Right kidney (tissue), 1 donor: ENCODE measurements around the gene FADS2.
A peak's percentile ranks its signal among the peaks of the same experiment; 100 is the strongest.

Source experiments
- DNase-seq: peaks from one replicate; pipeline ENCODE4 v3.0.0-alpha.2; 2016

FADS2 gene

DNA sequence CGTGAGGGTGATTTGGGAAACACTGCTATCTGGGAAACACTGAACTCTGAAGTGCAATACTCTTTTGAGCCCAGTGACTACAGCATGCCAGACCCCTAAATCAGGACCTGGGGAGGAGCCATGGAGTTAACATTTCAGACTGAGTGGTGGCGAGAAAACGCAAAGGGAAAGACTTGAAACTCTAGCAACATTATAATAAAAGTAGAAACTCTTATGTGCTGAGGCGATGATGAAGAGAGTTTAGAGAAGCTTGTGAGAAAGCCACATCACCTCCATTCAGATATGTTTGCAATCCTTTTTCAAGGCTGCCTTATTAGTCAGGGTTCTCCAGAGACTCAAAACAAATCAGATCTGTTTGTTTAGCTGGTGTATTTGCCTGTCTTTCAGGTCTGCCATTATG, 33.5 kb upstream of the FADS2 start:
- DNase-seq: no peak

DNA sequence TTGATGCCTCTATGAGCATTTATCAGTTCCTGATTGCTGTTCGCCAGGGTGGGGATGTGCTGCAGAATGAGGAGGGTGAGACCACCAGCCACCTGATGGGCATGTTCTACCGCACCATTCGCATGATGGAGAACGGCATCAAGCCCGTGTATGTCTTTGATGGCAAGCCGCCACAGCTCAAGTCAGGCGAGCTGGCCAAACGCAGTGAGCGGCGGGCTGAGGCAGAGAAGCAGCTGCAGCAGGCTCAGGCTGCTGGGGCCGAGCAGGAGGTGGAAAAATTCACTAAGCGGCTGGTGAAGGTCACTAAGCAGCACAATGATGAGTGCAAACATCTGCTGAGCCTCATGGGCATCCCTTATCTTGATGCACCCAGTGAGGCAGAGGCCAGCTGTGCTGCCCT, 32.6 kb upstream of the FADS2 start:
- DNase-seq: no peak

DNA sequence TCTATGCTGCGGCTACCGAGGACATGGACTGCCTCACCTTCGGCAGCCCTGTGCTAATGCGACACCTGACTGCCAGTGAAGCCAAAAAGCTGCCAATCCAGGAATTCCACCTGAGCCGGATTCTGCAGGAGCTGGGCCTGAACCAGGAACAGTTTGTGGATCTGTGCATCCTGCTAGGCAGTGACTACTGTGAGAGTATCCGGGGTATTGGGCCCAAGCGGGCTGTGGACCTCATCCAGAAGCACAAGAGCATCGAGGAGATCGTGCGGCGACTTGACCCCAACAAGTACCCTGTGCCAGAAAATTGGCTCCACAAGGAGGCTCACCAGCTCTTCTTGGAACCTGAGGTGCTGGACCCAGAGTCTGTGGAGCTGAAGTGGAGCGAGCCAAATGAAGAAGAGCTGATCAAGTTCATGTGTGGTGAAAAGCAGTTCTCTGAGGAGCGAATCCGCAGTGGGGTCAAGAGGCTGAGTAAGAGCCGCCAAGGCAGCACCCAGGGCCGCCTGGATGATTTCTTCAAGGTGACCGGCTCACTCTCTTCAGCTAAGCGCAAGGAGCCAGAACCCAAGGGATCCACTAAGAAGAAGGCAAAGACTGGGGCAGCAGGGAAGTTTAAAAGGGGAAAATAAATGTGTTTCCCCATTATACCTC, 32.1 kb upstream of the FADS2 start:
- no peak for DNase-seq

DNA sequence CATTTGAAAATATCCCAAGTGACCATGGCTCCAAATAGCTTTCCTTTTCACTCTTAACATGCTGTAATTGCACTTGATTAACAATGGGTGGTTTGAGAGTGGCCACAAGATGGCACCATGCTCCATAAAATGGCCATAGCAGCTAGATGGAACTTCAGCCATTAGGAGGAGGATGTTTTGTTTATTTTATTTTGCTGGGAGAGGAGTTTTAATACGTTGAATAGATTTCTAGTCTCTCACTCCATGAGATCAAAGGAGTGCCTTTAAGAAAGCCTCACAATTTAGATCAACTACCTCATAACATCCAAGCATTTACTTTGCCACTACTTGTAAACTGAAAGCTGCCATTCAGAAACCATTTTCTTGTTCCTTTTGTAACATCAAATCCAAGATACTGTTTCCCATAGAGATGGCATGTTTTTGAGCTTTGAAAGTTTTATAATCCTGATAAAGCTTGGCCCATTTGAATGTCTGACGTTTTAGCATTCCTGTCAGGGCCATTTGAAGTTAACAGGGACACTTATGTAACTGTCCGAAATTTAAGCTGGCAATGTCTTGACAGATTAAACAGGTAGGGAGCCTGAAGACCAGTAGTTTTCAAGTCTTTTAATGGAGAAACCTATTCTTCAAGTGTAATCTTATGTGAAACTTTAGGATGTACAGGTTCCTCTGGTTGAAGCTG, 30.7 kb upstream of the FADS2 start:
- DNase-seq: peak; percentile 51

DNA sequence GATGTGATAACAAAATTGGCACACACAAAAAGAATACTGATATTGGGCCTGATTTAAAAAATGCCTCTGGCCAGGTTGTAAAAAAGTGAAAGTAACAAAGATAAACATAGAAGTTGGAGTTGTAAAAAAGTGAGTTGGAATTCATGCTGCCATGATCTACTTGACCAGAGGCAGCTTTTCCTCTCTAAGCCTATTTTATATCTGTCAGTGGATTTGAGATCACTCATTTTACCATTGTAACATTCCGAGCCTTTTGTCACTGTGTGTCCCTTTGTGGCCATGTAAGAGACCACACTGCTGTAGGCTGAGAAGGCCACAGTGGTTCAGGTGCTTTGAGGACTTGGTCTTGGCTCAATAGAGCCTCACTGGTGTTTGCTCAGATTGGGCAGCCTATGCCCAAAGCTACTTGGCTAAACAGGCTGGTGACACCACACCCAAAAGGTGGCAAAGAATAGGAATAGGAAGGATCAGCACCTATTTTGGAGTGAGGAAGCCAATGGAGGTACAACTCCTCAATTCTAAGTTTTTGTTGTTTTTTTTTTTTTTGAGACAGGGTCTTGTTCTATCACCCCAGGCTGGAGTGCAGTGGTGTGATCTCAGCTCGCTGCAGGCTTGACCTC, 28.3 kb upstream of the FADS2 start:
- no peak for DNase-seq

DNA sequence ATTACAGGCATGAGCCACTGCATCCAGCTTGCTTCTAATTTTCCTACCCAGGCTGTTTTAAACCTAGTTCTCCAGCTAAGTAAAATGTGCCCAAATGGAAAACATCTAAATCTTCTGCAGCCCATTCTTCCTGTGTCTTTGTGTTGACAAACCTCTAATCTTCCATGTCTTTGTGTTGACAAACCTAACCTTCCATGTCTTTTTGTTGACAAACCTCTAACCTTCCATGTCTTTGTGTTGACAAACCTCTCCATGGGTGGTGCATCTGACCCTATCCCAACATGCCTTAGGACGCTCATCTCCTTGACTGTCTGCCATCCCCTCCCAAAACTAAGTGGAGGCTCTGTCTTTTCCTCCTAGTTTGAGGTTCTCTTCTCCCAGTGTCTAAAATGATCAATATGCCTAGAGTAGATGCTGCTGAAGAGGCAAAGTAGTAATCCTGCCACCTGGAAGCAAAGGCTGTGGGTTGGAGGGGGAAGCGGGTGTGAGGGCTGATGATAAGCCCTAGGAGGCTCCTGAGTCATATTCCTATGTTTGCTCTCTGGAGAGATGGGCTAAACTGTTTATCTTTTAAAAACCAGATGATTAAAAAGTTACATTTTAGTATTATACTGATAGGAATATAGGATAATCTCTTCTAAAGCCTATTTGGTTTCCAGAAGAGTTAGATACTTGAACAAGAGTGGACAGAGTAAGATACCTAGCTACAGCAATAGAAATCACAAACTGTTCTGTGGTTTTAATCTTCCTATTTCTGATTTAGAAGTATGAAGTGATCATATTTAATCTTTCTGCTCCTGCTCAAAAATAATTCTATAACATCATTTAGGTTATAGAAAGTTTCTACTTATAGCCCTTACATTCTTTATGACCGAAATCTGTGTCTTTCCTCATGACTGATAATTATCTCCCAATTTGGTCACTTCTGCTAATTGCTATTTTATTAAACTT, 27.5 kb upstream of the FADS2 start:
- no peak for DNase-seq

DNA sequence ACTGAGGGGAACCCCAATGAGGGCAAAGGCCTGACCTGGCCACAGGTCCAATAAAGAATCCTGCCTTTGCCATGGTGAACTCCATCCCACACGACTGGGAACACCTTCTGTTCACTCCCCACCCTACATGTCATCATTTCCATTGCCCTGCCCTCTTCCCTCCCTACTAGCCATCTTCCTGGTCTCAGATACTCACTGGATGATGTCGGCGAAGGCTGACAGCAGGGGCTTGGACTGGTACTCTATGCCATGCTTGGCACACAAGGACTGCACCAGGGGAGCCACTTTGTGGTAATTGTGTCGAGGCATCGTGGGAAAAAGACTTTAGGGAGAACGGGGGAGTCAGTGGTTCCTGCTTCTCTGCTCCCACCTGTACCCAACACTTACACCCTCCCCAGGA, 25.5 kb upstream of the FADS2 start:
- no peak for DNase-seq

DNA sequence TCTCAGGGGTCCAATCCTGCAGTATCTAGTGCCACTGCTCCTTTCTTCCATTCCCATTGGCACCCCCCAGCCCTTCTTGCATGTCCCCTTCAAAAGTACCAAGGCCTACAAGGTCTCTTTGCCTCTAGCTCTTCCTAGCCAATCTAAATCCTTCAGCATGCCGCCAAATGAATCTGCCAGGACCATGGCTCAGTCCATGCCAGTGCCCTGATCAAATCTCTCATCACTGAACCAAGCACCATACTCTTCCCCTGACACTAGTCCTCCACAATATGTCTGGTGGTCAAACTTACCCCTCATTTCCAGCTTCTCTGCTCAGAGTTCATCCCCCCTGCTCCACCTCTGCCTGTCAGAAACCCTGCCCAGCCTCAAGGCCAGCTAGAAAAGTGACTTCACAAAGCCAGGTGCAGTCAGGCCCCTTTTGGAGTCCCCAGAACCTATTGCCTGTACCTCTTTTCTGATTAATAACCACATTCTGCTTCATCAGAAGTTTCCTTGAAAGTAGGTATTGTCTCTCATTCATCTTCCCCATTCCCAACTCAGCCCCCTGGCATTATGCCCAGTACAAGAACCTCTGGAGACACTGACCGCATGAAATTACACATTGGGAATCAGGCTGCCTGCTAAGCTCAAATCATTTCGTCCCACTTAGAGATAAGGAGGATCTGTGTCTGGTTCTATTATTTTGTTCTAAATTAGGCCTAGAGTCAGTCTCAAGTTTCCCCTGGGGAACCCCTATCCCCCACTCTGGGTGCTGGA, 24.0 kb upstream of the FADS2 start:
- no peak for DNase-seq

DNA sequence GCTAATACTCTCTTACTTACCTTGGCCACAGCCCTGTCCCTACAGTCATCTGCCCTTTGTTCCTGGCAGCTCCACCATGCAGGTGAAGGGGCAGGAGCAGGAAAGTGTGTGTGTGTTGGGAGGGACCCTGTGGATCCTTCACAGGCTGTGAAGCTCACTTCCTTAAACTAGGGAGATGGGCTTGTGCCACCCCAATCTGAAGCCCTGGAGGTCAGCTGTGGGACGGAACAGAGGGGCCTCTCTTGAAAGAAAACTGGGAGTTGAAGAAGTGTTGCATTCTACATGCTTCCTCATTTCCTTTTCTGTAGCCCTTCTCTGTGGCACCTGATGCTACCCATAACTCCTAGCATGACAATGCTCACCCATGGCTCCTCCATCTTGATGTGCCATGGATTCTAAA, 23.0 kb upstream of the FADS2 start:
- no peak for DNase-seq

DNA sequence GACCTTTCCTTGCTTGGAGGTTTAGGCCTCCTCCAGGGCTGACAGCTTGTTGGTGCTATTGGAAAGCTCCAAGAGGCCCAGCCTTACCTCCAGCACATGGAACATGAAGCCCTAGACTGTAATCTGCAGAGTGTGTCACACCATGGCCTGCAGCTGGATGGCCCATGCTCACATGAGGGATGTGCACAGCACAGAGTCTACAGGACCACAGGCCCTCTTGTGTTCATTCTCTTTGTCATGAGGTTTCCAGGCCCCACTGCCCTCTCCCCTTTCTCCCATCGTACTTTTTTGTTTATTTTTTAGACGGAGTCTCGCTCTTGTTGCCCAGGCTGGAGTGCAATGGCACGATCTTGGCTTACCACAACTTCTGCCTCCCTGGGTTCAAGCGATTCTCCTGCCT, 21.3 kb upstream of the FADS2 start:
- DNase-seq: no peak

DNA sequence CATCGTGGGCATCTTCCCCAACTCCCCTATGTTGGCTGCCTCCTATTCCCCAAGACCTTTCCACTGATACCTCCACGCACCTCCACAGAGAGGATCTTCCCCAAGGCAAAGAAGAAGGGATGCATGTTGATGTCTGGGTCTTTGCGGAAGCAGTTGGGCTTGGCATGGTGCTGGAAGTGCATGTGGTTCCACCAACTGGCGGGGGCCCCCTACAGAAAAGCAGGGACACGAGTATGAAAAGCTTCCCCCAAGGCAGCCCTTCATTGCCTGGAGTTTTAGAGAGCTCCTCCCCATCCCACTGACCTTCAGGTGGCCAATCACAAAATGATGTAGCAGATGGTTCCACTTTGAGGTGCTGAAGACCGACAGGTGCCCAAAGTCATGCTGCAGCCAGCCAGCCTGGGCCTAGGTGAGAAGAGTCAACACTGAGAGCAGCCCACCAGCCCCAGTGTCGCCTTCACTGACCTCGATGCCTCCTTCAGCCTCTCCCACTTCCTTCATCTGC, 17.4 kb upstream of the FADS2 start:
- no peak for DNase-seq

DNA sequence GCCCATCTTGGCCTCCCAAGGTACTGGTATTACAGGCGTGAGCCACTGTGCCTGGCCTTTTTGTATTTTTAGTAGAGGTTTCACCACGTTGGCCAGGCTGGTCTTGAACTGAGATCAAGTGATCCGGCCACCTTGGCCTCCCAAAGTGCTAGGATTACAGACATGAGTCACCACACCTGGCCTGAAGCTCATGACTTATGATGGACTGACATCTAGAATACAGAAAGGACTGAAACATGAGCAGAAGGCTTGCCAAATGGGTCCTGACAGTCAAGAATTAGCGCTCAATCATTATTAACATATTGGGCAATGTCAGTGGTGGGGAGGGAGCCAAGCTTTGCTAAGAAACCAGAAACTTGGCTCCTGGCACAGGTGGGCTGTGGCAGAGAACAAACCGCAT, 16.3 kb upstream of the FADS2 start:
- DNase-seq: no peak

DNA sequence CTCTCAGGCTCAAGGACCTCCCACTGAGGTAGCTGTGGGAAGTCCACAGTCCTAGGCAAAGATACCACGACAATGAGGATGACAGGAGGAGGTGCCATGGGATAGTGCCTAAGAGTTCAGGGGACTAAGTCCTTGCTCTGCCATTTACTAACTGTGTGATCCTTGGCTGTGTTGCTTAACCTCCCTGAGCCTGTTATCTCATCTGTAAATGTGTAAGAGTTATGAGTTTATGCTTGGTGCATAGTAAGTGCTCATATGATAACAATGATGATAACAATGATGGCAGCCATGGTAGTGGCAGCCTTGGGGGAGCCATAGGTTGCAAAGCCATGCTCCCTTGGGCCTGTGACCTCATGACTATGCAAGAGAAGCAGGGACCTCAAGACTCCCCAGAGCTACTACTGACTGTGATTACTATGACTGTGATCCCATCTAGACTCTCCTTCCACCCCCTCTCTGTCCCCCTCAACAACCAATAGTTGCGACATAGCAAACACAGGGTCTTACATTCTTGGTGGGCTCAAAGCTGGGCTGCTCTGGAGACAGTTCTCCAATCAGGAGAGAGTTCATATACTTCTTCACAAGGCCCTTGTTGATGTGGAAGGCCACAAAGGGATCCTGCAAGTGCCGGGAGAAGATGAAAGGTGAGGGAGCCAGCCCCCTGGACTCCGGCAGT, 15.2 kb upstream of the FADS2 start:
- no peak for DNase-seq

DNA sequence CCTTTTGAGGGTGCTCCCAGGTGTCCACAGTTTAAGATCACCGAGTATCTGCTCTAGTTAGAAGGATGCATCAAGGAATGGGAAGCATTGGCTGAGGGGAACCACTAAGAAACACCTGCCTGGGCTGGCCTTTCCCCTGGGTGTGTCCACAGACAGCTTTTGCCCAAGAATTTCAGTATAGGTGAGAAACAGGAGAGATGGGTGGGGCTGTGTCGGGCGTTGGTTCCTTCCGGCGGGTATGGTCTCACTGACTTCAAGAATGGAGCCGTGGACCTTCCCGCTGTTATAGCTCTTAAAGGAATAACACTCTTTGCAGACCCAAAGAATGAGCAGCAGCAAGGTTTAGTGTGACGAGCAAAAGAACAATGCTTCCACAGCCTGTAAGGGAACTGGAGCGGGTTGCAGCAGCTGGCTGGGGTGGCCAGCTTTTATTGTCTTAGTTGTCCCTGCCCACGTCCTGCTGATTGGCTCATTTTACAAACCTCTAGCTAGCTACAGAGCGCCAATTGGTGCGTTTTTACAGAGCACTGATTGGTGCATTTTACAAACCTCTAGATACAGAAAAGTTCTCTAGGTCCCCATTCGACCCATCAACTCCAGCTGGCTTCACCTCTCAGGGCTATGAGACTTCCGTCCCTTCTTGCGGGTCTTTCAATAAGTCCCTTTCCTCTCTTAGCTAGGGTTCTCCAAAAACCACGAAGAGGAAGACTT, 13.7 kb upstream of the FADS2 start:
- DNase-seq: no peak

DNA sequence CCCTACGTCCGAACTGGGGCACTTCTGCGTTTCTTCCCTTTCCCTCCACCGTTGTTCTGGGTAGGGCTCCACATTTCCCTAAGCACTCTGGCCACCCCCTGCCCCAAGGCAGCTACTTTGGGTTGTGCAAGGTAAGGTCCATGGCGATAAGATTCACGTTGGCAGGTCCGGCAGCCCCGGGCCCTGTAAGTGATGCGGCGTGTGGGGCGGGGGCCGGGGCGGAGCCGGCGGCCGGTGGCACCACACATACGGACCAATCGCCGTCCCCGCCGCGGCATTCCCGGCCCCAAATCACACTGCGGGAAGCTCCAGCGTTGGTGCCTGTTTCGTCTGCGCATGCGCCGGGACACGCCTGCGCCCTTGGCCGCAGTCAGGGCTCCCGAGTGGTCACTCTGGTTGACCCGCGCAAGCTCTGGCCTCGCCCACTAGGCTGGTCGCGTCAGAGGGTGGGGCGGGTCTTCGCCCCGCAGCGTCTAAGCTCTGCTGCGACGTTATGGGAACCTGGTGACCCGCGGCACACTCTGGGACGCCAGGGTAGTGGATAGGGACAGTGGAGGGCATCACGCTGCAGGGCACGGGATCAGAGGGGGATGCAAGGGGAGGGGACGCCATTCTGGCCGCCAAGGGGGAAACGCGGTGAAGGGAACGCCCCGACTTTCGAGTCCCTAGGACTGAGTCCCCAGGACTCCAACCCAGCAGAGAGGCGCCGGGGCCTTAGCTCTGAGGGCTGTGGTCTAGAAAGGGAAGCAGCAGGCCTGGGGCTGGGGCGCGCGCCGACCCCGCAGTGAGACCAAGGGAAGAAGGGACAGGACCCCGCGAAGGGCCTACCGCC, 12.9 kb upstream of the FADS2 start:
- DNase-seq: peak; percentile 87

DNA sequence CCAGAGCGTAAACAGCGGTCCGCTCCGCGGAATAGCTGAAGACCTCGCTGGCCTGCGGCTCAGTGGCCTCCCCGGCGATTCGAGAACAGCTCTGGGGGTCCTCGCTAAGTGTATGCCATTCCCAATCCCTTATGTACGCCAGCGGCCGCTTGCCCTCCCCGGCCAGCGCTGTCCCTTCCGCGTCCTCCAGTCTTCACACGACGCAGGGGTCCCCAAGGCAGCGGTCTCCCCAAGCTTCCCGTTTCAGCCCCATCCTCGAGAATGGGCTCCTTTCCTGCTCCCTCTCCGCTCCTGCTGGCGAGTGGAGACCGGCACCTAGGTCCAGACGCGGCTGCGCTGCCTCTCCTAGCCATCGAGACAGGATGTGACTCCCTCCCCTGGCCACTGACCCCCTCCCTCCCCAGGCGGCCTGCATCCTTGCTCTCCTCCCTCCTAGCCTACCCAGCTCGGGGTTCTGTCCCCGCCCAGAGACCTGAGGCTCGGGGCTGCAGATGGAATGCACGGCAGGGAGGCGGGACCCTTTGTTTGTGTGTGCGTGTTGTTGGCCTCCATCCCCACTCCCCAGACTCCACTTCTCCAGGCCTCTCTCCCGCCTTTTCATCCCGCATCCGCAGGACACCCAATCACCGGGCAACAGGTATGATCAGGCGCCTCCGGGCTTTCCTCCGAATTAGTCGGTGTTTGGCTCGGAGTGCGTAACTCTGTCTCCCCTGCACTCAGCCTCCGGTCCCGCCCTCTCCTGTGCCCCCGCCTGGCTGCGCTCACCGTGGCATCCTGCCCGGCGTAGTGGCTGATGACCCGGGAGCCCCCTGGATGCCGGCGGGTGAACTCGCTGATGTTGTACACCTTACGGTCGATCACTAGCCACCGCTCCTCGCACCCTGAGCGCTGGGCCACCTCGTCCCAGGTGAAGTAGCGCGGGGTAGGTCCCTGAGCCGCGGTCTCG, 12.0 kb upstream of the FADS2 start:
- peak; percentile 86 for DNase-seq

DNA sequence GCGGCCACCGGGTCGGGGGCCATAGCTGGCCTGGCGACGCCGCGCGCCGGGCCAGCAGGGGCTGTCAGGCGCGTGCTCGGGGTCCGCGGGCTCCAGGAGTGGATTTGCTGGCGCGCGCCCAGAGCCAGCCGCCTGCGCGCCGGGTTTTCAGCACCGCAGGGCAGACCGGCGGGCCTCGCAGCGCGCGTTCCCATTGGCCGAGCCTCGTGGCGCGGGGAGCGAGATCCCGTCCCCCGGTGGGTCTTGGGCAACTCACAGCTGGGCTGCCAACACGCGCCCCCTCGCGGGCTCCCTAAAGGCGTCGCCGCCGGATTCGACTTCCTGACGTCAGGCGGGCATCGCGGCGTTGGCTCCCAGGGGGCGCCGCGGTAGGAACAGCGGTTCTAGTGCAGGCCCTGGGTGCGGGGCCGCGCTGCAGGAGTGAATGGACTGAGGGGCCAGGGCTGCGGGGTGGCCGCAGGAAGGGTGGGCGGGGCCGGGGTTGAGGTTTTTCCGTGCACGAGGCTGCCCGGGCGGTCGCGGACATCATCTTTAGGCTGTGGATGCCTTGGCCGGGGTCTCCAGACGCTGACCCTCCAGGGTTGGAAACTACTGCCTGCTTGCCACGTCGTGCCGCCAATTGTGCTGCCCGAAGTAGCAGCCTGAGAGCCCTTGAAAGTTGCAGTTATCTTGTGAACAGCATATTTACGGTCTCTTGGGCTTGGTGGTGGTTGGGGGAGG, 11.2 kb upstream of the FADS2 start, which contains the start of gene FADS1:
FADS1 (minus strand) TSS at position 268 of the 720 bp plus-strand sequence; CDS start at position 194, 74 bp downstream.
- DNase-seq: peak; percentile 91
